Lower leg skin (tissue), 3 donors: ENCODE data around the gene ASB9.

Source experiments
- POLR2A ChIP-seq, 2 donors: fragments of 450-650 bp; IDR thresholded peaks; one replicate each; pipeline ENCODE4 v1.6.1; 2016 to 2017; ENCODE audit warnings: antibody characterized with exemption in 2 of 2, mild to moderate bottlenecking in 1 of 2, moderate library complexity in 1 of 2
- TF ChIP-seq, protein P1 (sequence below), 3 donors: fragments of 450-650 bp; IDR thresholded peaks; one replicate each; pipeline ENCODE4 v1.5.1; 2016; ENCODE audit warnings: antibody characterized with exemption in 3 of 3, mild to moderate bottlenecking in 3 of 3, moderate library complexity in 2 of 3

DNA sequence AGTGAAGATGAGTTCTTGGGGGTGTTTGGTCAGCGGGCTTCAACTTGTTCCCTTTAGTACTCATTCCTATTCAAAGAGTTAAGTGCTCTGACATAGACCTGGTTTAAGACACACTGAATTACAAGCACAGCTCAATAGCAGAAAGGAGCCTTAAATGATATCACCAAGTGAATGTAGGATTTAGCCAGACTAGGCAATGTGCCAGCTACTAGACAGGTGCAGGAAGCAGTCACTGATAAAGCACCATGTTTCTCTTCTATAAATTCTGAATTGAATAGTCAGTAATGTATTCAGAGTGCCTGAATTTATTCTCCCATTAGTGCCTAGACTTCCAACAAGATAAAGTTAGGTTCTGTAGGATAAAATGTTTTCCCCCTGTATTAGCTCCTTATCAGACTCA lies 63.6 kb downstream of the ASB9 start:
- TF ChIP-seq, protein P1, sequence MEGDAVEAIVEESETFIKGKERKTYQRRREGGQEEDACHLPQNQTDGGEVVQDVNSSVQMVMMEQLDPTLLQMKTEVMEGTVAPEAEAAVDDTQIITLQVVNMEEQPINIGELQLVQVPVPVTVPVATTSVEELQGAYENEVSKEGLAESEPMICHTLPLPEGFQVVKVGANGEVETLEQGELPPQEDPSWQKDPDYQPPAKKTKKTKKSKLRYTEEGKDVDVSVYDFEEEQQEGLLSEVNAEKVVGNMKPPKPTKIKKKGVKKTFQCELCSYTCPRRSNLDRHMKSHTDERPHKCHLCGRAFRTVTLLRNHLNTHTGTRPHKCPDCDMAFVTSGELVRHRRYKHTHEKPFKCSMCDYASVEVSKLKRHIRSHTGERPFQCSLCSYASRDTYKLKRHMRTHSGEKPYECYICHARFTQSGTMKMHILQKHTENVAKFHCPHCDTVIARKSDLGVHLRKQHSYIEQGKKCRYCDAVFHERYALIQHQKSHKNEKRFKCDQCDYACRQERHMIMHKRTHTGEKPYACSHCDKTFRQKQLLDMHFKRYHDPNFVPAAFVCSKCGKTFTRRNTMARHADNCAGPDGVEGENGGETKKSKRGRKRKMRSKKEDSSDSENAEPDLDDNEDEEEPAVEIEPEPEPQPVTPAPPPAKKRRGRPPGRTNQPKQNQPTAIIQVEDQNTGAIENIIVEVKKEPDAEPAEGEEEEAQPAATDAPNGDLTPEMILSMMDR (IDR thresholded peaks at IDR 0.05), result no peak
- no peak for TF ChIP-seq POLR2A (IDR thresholded peaks at IDR 0.05)
